Brain microvascular endothelial cell (primary cell): Measurements from ENCODE around the gene RNF38.

Experiments used
- DNase-seq: peaks from one replicate; pipeline ENCODE4 v3.0.0-alpha.2; 2020
- H3K27ac ChIP-seq: fragments of 250-450 bp; sonication (Bioruptor Pico); 2 replicates; pipeline ENCODE4 v1.5.1; 2020; ENCODE audit warnings: mild to moderate bottlenecking, moderate library complexity
- H3K27me3 ChIP-seq: fragments of 250-450 bp; sonication (Bioruptor Pico); replicated peaks from 2 replicates; pipeline ENCODE4 v1.5.1; 2020; ENCODE audit warnings: mild to moderate bottlenecking
- H3K36me3 ChIP-seq: fragments of 250-450 bp; sonication (Bioruptor Pico); replicated peaks from 2 replicates; pipeline ENCODE4 v1.5.1; 2020; ENCODE audit warnings: mild to moderate bottlenecking
- H3K4me3 ChIP-seq: 2 replicates; pipeline ENCODE4 v1.5.1; 2011; ENCODE audit warnings: low read depth, mild to moderate bottlenecking, control low read depth, low read length, moderate library complexity
- CTCF ChIP-seq: IDR thresholded peaks from 2 replicates; pipeline ENCODE4 v1.5.1; 2011; ENCODE audit warnings: low read depth, mild to moderate bottlenecking, moderate library complexity, low read length, control low read depth, inconsistent platforms; ENCODE audit errors: missing control alignments
- in situ Hi-C: cut with HindIII; loops from 2 replicates; pipeline ENCODE4 v1.10.0; 2017; ENCODE audit warnings: low sequenced_read_pairs, low pct_ligation_motif_present

The RNF38 gene

GRCh38 chr9:36358486-36358885 is 41.6 kb downstream of the RNF38 start:
- no peak for TF ChIP-seq CTCF
- Histone ChIP-seq H3K36me3 (peaks cover 15% of the 10 kb centered on the region), H3K27ac (no peak overlapping the region), H3K27me3 (no peaks in the 10 kb centered on the region), H3K4me3 (no peak overlapping the region)
- in situ Hi-C loops: no loop called here
- no peak for DNase-seq

- Histone ChIP-seq H3K27me3 (no peaks in the 10 kb centered on the region), H3K36me3 (peaks cover 17% of the 10 kb centered on the region), H3K4me3 (no peak overlapping the region), H3K27ac (no peak overlapping the region)
- TF ChIP-seq CTCF: no peak
- no peak for DNase-seq
- in situ Hi-C loops: no loop called here
Observed at GRCh38 chr9:36357639-36358038, 42.4 kb downstream of the RNF38 start.

- H3K36me3 ChIP-seq: peaks cover 39% of the 10 kb centered on the region
- H3K4me3 ChIP-seq: no peak overlapping the region
- no peak for DNase-seq
- H3K27ac ChIP-seq: no peak overlapping the region
- TF ChIP-seq CTCF: no peak
- no peaks in the 10 kb centered on the region for H3K27me3 ChIP-seq
- in situ Hi-C loops: no loop called here
Observed at GRCh38 chr9:36346569-36346968, 53.5 kb downstream of the RNF38 start.

- H3K4me3 ChIP-seq: no peak overlapping the region
- peaks cover 38% of the 10 kb centered on the region for H3K36me3 ChIP-seq
- DNase-seq: no peak
- no peaks in the 10 kb centered on the region for H3K27me3 ChIP-seq
- no peak overlapping the region for H3K27ac ChIP-seq
- peak; percentile 19 for TF ChIP-seq CTCF
- in situ Hi-C loops: no loop called here
Observed at GRCh38 chr9:36345103-36345846, 54.8 kb downstream of the RNF38 start.

GRCh38 chr9:36341936-36342577 is 58.0 kb downstream of the RNF38 start:
- DNase-seq: no peak

More at GRCh38 chr9:36341936-36342577, 58.0 kb downstream of the RNF38 start:
- in situ Hi-C loops: no loop called here
- Histone ChIP-seq H3K27ac (no peak overlapping the region), H3K4me3 (no peak overlapping the region), H3K36me3 (peaks cover 39% of the 10 kb centered on the region), H3K27me3 (no peaks in the 10 kb centered on the region)
- TF ChIP-seq CTCF: no peak
